ENCODE data around the gene FAM193A.
A peak's percentile ranks its signal among the peaks of the same experiment; 100 is the strongest.
"Not testable (repeated sequence)": the region's sequence is repeated elsewhere in the genome, so short reads cannot be mapped to it uniquely, and the experiment has no call there.

FAM193A gene

DNA sequence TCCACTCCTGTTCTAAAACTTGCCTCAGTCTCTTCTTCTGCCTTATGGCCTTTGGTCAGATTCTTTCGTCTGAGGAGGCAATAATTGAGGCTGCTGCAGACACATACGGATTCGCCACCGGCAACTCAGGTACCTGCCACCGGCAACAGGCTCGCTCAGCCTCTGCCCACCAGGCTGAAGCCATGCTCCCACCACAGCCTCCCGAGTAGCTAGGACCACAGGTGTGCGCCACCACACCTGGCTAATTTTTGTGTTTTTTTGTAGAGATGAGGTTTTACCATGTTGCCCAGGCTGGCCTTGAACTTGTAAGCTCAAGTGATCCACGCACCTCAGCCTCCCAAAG lies 193.1 kb downstream of the FAM193A start:
- no peak for DNase-seq (ENCODE audit: low read depth)

DNA sequence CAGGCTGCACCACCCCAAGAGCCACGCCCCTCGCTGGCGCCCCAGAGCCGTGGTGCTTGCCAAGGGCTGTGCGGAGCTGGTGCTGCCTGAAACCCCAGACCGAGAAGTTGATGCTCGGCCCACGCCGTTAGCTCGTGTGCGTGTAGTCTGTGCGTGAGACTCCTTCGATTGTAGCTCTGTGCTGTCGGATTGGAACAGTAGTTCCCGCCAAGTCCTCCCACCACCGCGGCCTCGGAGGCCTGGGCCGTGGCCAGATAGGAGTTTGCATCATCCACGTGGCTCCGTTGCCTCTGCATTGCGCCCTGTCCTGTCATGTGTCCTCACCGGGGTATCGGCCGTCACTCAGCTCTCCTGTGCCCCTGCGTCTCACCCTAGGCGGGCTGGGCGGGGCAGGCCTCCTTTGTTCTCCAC lies 195.5 kb downstream of the FAM193A start:
- no peak for DNase-seq (ENCODE audit: low read depth)

DNA sequence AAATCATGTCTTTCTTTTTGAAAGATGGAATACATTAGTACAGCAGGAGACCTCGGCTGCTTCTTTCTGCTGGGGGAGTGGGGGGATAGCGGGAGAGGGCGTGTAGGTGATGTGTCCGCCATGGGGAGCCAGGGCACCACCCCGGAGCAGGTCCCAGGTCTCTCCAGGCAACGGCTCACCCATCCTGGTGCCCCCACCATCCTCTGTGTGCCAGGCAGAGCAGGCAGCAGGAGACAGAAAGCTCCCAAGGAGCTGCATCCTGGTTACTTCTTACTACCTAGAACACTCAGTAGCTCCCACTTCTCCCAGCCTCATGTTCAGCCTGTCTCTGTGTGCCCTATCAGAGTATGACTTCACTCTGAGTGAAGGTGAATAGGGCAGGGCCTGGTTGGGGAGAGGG lies 196.1 kb downstream of the FAM193A start:
- no peak for DNase-seq (ENCODE audit: low read depth)

DNA sequence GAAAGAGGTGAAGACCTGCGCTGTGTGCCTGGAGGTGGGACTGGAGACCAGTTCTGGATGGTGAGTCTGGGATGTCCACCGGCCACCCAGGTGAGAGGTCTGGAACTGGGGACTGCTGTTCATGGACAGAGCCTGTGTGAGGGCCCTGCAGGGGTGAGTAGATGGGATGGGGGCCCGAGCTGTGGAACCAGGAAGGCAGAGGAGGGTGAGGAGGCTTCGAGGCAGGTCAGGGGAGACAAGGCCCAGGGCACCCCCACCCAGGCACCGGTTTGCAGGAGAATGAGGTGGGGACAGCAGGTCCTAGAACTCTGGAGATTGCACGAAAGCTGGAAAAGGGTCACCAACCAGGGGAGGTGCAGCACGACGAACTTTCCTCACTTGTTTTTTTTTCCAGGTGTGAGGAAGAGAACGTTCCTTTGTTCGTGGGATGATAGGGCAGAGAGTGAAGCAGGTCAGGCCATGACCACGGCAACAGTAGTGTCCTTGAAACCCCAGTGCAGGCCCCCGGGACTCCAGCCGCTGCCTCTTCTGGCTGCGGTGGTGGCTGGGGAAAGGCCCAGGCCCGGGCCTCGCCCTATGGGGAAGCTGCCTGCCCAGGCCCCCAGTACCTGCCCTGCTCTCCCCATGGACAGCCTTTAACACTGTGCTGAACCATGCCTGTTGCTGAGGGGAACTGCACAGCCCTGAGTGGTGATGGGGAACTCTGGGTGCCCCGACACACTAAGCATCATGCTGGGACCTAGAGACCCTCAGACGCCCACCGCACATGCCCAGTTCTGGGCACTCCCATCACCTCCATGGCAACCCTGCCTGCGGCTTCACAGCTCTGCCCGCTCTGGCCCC lies 196.8 kb downstream of the FAM193A start:
- no peak for DNase-seq (ENCODE audit: low read depth)

DNA sequence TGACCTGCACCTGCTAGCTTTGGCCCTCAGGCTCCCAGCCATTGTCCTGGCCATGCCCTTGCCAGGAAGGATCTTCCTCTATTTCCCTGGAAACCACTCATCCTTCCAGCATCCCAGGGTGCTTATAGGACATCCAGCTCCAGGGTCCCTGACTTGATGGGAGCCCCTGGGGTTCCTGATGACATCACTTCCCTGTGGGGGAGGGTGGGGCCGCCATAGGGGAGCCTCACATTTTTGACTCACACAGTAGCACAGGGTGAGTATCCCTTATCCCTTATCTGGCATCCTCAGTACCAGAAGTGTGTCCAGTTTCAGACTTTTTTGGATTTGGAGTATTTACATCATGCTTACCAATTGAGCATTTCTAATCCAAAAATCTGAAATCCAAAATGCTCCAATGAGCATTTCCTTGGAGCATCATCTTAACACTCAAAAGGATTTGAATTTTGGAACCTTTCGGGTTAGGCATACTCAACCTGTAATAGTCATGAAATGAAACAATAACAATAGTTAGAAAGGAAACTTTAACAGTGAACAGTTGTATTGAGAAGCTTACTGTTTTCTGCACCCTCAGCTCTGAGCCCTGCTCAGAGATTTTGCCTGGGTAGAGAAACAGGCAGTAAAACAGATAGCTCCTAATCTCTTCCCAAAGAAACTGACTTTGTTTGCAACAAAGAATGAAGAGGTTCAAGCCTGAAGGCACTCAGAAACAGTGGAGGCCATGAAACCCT lies 197.6 kb downstream of the FAM193A start:
- no peak for DNase-seq (ENCODE audit: low read depth)

DNA sequence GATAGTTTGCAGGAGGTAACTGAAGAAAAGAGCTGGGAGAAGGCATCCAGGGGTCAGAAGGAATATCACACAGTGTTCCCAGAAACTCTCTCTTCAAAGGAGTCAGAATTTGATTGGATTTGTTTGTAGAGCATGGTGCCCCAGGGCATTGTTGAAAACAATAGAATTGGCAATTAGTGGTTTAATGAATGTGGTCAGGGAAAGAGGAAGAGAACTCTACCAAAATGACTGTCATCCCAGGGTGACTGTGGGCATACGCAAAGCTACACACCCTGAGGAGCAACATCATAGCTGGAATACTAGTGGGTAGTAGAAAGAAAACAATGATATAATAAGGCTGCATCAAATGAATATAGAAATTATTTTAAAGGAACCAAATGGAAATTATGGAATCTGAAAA lies 198.2 kb downstream of the FAM193A start:
- no peak for DNase-seq (ENCODE audit: low read depth)

DNA sequence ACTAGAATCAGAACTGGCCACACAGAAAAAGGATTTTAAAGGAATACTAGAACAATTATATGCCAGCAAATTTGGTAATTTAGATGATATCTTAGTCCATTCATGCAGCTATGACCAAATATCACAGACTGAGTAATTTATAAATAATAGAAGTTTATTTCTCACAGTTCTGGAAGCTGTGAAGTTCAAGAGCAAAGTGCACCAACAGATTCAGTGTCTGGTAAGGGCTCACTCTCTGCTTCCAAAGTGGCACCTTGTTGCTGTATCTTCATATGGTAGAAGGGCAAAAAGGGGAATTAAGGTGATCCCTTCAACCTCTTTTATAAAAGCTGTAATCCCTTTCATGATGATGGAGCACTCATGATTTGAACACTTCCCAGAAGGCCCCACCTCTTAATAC lies 199.4 kb downstream of the FAM193A start:
- no peak for DNase-seq (ENCODE audit: low read depth)

DNA sequence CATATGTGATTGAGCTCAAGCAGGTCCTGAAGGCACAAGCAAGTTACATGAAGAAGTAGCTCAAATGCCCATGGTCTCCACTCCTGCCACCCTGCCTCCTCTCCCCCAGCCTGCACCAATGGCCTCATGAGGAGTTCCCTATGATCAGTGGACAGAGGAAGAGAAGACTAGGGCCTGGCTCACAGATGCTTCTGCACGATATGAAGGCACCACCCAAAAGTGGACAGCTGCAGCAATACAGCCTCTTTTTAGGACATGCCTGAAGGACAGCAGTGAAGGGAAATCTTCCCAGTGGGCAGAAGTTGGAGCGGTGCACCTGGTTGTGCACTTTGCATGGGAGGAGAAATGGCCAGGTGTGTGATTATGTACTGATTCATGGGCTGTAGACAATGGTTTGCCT lies 201.8 kb downstream of the FAM193A start:
- DNase-seq (ENCODE audit: low read depth), result not testable (repeated sequence)

DNA sequence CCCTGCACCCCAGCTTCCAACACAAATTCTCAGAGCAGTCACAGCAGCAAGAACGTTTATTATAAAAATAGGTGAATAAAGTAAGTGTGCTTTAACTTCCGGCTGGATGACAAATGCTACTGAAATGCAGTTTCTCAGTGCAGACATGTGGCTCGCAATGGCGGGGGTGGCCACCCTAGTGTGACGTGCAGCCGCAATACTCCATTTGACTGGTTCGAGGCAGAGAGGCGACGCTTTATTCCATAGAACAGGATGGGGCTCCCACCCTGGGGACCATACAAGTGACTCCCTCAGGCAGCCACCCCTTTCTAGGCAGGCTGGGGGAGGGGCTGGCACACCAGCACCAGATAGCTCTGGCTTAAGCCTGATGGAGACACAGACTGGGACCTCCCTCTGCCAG lies 205.2 kb downstream of the FAM193A start:
- no peak for DNase-seq (ENCODE audit: low read depth)

DNA sequence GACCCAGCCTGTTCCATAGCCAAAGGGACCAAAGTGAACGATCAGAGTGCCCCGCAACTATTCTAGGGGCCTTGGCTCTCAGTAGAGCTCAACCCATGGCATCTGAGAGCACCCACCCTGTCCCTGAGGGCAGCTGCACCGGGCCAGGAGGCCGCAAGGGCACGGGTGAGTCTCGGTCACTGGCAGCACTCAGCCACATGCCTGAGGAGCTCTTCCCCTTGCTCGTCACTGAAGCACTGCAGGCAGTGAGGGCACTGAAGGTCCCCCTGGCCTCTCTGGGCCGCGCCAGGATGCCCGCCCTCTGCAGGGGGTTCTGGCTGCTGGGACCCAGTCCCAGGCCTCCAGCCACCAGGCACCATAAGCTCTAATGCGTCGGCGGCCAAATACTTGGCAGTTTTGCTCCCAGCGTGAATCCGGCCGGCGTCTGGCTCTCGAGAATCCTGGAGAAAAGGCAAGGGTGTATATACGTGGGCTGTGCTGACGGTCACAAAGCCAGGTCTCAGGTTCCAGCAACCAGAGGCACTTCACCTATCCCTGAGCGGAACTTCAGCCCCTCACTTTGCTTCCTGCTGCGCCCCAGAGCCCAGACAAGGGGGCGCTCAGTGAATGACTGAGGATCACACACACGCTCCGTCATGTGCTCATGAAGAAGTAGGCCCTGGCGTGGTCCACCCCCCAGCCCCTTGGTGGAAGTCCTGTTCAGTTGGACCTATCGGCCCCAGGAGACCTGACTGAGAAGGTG lies 205.8 kb downstream of the FAM193A start:
- no peak for DNase-seq (ENCODE audit: low read depth)

DNA sequence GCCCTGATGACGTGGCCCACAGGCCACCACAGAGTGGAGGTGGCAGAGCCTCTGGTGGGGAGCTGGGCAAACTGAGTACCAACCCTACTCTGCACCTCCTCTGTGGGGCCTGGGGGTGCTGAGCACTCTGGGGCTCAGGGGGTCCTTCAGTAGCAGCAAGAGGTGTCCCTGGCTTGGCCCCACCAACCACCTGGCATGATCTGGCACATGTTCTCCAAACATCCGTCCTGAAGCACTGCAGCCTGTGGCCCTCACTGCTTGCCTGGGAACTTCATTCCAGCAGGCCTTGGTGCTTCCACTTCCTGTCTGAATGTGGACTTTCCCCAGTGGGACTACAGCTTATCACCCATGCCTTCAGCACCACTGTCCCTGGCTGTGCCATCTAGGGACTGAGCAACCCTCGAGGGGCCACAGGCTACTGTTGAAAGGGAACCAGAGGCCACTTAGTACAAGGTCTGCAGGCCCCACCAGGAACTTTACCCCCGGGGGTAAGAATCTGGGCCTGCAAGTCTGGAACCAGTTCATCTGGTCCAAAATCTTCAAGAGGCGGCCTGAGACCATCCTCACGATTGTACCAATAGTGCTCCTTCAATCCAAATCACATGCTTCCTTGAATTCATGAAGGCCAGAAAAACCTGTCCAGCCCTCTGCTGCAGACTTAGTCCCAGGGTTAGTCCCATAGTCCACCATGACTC lies 206.5 kb downstream of the FAM193A start:
- no peak for DNase-seq (ENCODE audit: low read depth)

DNA sequence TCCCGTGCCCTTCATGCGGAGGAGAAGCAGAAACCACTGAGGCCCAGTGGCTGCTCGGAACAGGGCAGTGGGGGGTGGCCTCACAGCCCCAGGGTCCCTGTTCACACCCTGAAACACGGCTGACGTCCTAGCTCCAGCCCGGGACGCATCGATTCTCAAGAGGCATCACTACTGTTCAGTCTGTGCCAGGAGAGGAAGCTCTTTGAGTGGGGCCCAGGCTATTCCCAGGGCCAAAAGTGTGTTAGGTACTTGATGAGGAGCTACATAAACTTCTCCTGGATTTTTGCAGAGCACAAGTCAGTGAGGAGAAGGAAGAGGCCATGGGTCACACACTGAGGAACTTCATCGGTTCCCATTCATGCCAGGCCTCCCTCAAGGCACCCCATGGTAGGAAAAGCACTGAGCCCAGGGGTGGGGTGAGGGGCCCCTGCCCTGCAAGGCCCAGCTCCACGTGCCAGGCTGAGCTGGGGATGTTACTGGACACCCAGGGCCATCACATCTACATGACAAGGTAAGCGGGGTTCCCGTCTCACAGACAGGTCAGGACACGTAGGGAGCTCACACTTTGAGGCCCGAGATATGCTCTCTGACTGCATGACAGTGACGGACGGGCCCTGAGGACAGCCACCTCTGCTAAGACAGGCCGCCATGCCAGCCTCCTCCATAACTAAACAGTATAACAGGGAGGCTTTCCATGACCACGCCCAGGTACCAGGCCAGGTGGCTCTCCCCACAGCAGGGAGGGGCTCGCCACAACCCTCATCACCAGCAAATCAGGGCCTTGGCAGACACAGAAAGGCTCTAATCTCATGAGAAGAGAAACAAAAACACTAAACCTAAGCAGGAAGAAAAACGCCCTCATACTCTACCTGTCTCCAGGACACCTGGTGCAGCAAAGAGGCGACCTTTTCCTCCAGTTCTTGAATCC lies 207.3 kb downstream of the FAM193A start:
- no peak for DNase-seq (ENCODE audit: low read depth)

DNA sequence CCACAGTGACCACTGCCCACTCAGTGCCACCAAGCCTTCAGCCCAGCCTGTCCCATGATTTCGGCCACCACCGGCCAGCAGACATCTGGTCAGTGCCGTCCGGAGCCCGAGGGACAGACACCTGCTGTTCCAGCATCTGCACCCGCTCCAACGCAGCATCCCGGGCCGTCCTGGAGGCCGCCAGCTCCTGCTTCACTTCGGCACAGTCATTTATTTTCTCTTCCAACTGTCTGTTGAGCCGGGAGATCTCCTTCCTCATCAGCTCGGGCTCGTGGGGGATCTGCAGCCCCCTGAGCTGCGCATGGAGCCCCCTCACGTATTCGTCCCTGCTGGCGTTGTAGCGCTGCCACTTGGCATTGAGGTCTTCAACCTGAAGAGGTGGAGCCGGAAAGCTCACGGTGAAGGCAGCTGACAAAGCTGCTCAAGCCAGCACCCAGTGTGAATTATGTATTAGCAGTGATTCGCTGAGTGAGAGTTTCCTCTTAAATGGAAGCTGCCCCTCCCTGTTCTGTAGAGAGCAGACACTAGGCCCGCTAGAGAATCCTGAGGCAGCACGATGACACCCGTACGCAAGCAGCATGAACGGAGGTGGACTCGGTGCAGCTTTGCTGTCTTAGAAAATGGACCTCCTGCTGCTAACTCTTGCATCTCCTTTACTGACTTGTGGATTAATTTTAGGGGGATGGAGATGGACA lies 208.3 kb downstream of the FAM193A start:
- no peak for DNase-seq (ENCODE audit: low read depth)

DNA sequence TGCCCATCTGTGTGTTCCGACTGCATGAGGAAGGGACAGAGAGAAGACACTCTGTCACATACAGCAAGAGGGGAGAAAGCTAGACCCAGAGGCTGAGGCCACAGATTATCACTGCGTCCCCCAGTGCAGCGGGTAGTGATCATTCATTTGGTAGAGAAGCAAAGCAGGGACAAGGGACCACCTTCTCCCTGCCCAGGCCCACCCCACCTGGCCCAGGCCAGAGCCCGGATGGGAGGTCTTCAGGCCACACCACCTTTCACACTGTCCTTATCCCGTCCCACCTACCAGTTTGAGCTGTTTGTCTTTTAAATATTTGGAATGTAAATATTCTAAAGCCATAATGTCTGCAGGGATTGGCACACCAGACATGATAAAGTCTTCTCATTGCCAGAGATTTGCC lies 209.1 kb downstream of the FAM193A start:
- DNase-seq (ENCODE audit: low read depth), result no peak

DNA sequence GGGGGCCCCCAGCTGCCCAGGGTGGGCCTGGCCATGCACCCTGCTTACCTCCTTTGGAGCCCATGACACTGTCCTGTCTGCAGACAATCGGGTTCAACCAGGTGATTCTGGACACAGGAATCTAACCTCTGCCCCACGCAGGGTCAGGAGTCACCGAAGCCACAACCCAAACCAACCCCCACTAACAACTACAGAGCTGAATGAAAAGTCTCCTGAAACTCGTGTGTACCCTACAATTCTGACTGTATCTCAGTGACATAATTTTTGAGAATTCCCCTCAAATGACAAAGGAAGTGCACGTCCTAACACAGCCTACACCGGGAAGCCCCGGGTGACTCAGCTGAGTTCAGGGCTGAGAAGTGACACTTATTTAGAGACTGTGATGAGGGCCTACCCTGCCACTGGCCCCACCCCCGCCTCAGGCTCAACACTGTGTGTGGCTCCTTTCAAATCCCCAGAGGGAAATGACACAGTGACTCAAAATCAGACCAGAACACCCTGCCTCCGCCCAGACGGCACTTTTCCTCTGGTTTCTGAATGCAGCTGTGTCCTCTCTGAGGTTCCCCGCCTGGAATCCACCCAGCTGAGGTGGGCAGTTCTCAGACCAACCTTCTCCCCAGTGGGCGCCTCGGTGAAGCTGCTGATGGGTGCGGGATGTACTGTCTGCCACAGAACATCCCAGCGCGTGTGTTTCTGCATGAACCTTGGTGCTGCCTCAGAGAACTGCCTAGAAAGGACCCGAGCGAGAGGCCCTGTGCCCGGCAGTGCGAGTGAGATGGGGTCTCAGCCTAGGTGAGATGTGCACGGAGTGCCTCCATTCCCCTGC lies 209.7 kb downstream of the FAM193A start:
- DNase-seq (ENCODE audit: low read depth), result peak; percentile 88

DNA sequence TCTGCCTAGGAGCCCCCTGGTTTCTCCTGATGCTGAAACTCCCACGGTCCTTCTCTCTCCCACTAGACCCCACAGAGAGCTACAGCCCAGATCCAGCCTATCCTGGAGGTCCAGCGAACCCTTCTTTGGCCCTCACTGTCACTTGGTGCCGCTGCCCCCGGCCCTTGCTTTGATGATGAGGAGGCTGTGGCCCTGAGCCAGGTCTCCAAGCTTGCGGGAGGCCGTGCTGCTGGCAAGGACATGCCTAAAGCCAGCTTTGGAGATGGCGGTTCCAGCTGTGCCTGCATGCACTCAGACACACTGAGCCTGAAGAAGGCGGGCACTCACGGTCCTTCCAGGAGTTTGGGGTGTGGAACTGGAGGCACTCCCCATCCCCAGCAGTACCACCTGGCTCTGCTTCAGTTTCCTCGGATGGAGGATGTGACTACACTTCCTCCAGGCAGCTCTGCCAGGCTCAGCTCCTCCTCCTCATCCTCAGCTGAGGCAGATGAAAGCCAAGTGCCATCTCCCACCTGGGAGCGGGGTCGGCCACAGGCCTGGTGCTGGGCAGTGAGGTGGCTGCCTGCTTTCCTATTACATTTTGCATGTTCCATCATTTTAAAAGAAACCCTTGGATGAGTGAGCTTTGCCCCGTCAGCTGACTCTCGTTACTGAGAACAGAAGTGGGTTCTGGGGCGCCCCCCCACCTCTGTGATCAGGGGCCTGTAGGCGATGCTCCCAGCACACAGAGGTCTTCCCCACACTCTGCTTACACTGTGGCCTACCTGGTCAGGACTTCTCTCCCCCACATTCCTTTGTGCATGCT lies 210.6 kb downstream of the FAM193A start:
- DNase-seq (ENCODE audit: low read depth), result no peak

DNA sequence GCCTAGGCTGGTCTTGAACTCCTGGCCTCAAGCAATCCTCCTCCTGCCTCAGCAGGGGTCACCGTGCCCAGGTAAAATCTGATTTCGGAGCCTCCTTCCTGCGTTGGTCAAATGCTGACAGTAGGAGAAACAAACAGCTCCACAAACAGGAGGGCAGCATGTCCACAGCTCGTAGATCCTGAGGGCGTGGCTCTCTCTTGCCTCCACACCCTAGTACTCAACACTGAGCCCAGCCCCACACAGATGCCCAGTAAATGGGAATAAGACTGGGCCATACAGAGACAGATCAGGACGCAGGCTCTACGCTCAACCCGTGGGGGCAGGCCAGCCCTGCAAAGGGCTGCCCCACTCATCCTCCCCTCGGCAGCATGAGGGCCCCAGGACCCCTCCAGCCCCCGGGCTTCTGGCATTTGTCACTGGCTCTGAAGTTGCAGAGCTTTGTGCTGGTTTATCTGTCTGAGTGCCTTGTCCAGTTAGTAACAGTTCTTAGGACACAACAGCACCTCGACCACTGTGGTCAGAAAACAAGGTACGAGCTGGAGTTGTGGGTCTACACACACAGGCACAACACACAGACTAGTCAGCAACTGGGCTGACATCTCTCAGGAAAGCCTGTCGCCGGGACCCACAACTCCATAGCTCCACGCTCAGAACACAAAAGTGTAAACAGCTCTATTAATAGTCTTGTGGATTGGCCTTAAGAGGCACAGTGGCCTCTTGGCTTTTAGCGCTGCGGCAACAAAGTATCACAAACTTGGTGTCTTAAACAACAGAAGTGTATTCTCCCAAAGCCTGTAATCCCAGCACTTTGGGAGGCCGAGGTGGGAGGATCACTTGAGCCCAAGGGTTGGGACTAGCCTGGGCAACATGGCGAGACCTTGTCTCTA lies 214.5 kb downstream of the FAM193A start:
- DNase-seq (ENCODE audit: low read depth), result no peak

DNA sequence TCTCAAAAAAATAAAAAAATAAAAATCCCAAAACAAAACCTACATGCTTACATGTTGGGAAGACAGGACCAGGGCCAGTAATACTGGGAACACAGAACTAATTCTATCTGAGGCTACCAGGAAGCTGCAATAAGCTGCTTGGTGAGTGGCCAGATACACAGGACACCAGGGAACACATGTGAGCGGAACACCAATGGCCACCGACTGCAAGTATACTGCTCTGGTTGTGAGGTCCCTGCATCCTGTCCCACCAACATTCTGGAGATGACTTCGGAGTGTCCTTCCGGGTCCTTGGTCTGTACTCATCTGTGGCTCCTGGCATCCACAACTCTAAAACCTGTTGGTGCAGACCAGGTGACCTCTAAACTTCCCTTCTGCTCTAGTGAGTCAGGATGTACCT lies 217.0 kb downstream of the FAM193A start:
- no peak for DNase-seq (ENCODE audit: low read depth)
